Panc1 (cell line): ENCODE measurements around the gene TOMM5. TPM values are rescaled to one million over a fixed set of nuclear protein-coding genes. Genes with fewer than 3 reads are reported as not detected.
A peak's percentile ranks its signal among the peaks of the same experiment; 100 is the strongest.

Experiments used
- ATAC-seq: fragments of 200-7000 bp; cut with Tn5 transposase; 2 replicates; pipeline ENCODE4 v1.9.1; 2020; ENCODE audit warnings: mild to moderate bottlenecking, moderate library complexity
- Bru-seq: library from RNA; stranded (reverse); fragments of 400-500 nt; gene quantifications from one replicate; lab custom pipeline; 2021; lab: Mats Ljungman, UMichigan
- BruChase-seq, 2 experiments: library from RNA; stranded (reverse); fragments of 400-500 nt; gene quantifications; one replicate each; lab custom pipeline; 2021; lab: Mats Ljungman, UMichigan
- BruUV-seq: library from RNA; stranded (reverse); fragments of 400-500 nt; replicated peaks from 2 replicates; lab custom pipeline; 2021; lab: Mats Ljungman, UMichigan
- CTCF ChIA-PET: fragments of 300-600 bp; sonication (Branson Sonifier 250); formaldehyde crosslinking; loops from one replicate; lab custom pipeline; 2022; ENCODE audit warnings: antibody characterized with exemption; lab: Charles Lee
- POLR2A ChIA-PET: fragments of 300-600 bp; sonication (Branson Sonifier 250); formaldehyde crosslinking; loops from one replicate; lab custom pipeline; 2022; ENCODE audit warnings: antibody characterized with exemption; lab: Charles Lee
- DNase-seq: peaks from one replicate; pipeline ENCODE4 v3.0.0-alpha.2; 2010; ENCODE audit warnings: low read depth, low spot score
- H3K27ac ChIP-seq: 2 replicates; pipeline ENCODE4 v1.5.1; 2011; ENCODE audit warnings: mild to moderate bottlenecking, low read length, inconsistent platforms
- H3K27me3 ChIP-seq: fragments of 200-500 bp; sonication (Bioruptor generic); 2 replicates; pipeline ENCODE4 v1.6.0; 2014; ENCODE audit warnings: low read length, inconsistent platforms; ENCODE audit not compliant: control insufficient read depth, insufficient read depth
- H3K36me3 ChIP-seq: fragments of 200-500 bp; sonication (Bioruptor generic); 2 replicates; pipeline ENCODE4 v1.5.1; 2014; ENCODE audit warnings: inconsistent platforms, mild to moderate bottlenecking, low read length, moderate library complexity; ENCODE audit not compliant: control insufficient read depth, insufficient read depth
- H3K4me1 ChIP-seq: 2 replicates; pipeline ENCODE4 v1.5.1; 2011; ENCODE audit warnings: inconsistent platforms, mild to moderate bottlenecking, low read length, moderate library complexity; ENCODE audit not compliant: control insufficient read depth, insufficient read depth
- H3K4me3 ChIP-seq, 2 experiments: 2 replicates each; pipeline ENCODE4 v1.5.1; 2011 to 2012; ENCODE audit warnings: low read depth in 2 of 2, low read length in 2 of 2, mild to moderate bottlenecking in 2 of 2, inconsistent platforms in 1 of 2, moderate library complexity in 1 of 2
- H3K9me3 ChIP-seq: fragments of 200-500 bp; sonication (Bioruptor generic); 2 replicates; pipeline ENCODE4 v1.5.1; 2014; ENCODE audit warnings: low read depth, mild to moderate bottlenecking, inconsistent platforms, low read length, moderate library complexity; ENCODE audit not compliant: control insufficient read depth, insufficient read depth
- POLR2AphosphoS5 ChIP-seq: IDR thresholded peaks from 2 replicates; pipeline ENCODE4 v1.6.1; 2012; ENCODE audit warnings: mild to moderate bottlenecking, low read depth, low read length, moderate library complexity
- SIN3A ChIP-seq: IDR thresholded peaks from 2 replicates; pipeline ENCODE4 v1.6.1; 2012; ENCODE audit warnings: low read depth, mild to moderate bottlenecking, low read length, moderate library complexity, borderline replicate concordance; ENCODE audit not compliant: insufficient read depth
- TCF7L2 ChIP-seq: IDR thresholded peaks from 2 replicates; pipeline ENCODE4 v1.6.1; 2011; ENCODE audit warnings: mild to moderate bottlenecking, low read depth, low read length, inconsistent platforms
- in situ Hi-C: cut with HindIII; loops from 2 replicates; pipeline ENCODE4 v1.10.0; 2016; ENCODE audit warnings: low sequenced_read_pairs, low pct_unique_long_range_greater_than_20kb
- intact Hi-C: fragments of 100-400 bp; cut with micrococcal nuclease; formaldehyde crosslinking; loops from one replicate; pipeline ENCODE4 v1.10.0; 2022; ENCODE audit not compliant: unreplicated experiment
- long read RNA-seq: library from polyadenylated mRNA; unstranded; transcript quantifications from one replicate; pipeline ENCODE4 v2.0.0, GENCODE V29; 2021; ENCODE audit not compliant: unreplicated experiment
- polyA plus RNA-seq: library from polyadenylated mRNA; unstranded; fragments of >200 nt; gene quantifications from one replicate; pipeline ENCODE4 v1.2.1, GENCODE V29; 2012; ENCODE audit warnings: missing spikeins; ENCODE audit not compliant: insufficient read length
- total RNA-seq: library from RNA; stranded (reverse); gene quantifications from one replicate; pipeline ENCODE4 v1.2.1, GENCODE V29; 2021; ENCODE audit not compliant: unreplicated experiment
- TF ChIP-seq, protein P1 (sequence below), 2 experiments: IDR thresholded peaks; 2 replicates each; pipeline ENCODE4 v1.6.1; 2011 to 2012; ENCODE audit warnings: low read depth in 2 of 2, control low read depth in 1 of 2, low read length in 1 of 2, mild to moderate bottlenecking in 1 of 2, moderate library complexity in 1 of 2; ENCODE audit not compliant: insufficient read depth in 1 of 2
- TF ChIP-seq, protein P2 (sequence below): fragments of 450-650 bp; IDR thresholded peaks from 2 replicates; pipeline ENCODE4 v1.5.1; 2017; ENCODE audit warnings: mild to moderate bottlenecking

TOMM5 gene
- total RNA-seq = 333 TPM
- 307 TPM for polyA plus RNA-seq
- percentile 99 among the genes with signal in this experiment for Bru-seq, nascent RNA
- percentile 99 among the genes with signal in this experiment for BruChase-seq, experiment 1, labeled RNA remaining after a 2-hour chase
- percentile 99 among the genes with signal in this experiment for BruChase-seq, experiment 2, labeled RNA remaining after a 6-hour chase
- long read RNA-seq, transcript TOMM5-201 (2 exons, 751 nt) = major isoform, 336 of 351 reads
- long read RNA-seq, transcript TOMM5-202 (2 exons, 808 nt) = minor isoform, 13 of 351 reads
- long read RNA-seq, partial matches to known transcripts = 0 of 351 reads
- long read RNA-seq, other reads (novel, unspliced or antisense) = 0 of 351 reads

DNA sequence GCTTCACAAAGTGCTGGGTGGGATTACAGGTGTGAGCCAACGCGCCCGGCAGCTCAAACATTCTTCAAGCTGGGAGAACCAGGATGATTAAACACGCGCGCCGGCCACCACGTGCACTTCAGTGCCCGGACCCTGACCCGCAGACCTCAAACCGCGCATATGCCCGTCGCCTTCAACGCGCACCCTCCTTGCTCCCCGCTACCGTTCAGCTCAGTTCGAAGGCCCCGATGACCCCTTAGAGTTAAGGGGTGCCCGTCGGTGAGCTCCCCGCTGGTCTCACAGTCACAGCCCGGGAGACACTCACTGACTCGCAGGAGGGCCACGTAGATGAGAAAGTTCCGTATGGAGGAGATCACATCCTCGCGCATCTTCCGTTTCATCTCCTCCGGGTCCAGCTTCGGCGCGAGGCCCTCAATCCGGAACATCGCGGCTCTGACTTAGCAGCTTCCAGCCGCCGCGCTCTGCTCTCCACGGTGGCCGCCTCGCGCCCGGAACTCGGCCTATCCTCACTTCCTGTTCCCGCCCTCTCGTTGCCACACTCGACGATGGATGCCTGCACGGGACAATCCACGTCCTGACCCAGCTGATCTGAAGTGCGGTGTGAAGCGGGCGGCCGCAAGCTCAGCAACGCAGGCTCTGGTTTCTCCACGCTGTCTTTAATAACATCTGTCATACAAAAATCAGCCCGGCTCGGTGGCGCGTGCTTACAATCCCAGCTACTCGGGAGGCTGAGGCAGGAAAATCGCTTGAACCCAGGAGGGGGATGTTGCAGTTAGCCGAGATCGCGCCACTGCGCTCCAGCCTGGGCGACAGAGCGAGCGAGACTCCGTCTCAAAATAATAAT is at the start of gene TOMM5:
Gene TOMM5, minus strand, starts transcription at position 490 of the 844 bp plus-strand sequence. Its CDS starts 65 bp downstream, at position 425.
- in situ Hi-C loops (no loop called here), intact Hi-C loops (loop anchor here (5.0 kb wide), 1 partner anchor 155 kb away; no protein-coding TSS in a partner anchor)
- H3K27me3 ChIP-seq = peaks cover 17% of the 10 kb centered on the region
- H3K4me3 ChIP-seq = peak within 1 kb of the TSS; percentile 74 to 95
- peaks cover 20% of the 10 kb centered on the region for H3K36me3 ChIP-seq
- peak within 1 kb of the TSS; percentile 94 for H3K27ac ChIP-seq
- H3K4me1 ChIP-seq = peaks cover 26% of the 10 kb centered on the region
- DNase-seq (peak; percentile 92), ATAC-seq (peak; percentile 97)
- H3K9me3 ChIP-seq = no peaks in the 10 kb centered on the region
- CTCF ChIA-PET = interaction anchor here (0.7 kb wide), 2 partner anchors 22 to 200 kb away, joined by 3 to 4 read pairs; no protein-coding TSS in a partner anchor
- BruUV-seq = TSS peak; percentile 79
- POLR2A ChIA-PET = interaction anchor here (0.7 to 2.5 kb wide), 5 partner anchors 13 to 580 kb away, joined by 3 to 7 read pairs (median 3); no protein-coding TSS in a partner anchor
- no peak for TF ChIP-seq SIN3A
- TF ChIP-seq, protein P1, sequence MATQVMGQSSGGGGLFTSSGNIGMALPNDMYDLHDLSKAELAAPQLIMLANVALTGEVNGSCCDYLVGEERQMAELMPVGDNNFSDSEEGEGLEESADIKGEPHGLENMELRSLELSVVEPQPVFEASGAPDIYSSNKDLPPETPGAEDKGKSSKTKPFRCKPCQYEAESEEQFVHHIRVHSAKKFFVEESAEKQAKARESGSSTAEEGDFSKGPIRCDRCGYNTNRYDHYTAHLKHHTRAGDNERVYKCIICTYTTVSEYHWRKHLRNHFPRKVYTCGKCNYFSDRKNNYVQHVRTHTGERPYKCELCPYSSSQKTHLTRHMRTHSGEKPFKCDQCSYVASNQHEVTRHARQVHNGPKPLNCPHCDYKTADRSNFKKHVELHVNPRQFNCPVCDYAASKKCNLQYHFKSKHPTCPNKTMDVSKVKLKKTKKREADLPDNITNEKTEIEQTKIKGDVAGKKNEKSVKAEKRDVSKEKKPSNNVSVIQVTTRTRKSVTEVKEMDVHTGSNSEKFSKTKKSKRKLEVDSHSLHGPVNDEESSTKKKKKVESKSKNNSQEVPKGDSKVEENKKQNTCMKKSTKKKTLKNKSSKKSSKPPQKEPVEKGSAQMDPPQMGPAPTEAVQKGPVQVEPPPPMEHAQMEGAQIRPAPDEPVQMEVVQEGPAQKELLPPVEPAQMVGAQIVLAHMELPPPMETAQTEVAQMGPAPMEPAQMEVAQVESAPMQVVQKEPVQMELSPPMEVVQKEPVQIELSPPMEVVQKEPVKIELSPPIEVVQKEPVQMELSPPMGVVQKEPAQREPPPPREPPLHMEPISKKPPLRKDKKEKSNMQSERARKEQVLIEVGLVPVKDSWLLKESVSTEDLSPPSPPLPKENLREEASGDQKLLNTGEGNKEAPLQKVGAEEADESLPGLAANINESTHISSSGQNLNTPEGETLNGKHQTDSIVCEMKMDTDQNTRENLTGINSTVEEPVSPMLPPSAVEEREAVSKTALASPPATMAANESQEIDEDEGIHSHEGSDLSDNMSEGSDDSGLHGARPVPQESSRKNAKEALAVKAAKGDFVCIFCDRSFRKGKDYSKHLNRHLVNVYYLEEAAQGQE (IDR thresholded peaks at IDR 0.05; ENCODE audit: insufficient read depth in 1 of 2, low read depth in 2 of 2, low read length in 1 of 2) = no peak
- TF ChIP-seq, protein P2, sequence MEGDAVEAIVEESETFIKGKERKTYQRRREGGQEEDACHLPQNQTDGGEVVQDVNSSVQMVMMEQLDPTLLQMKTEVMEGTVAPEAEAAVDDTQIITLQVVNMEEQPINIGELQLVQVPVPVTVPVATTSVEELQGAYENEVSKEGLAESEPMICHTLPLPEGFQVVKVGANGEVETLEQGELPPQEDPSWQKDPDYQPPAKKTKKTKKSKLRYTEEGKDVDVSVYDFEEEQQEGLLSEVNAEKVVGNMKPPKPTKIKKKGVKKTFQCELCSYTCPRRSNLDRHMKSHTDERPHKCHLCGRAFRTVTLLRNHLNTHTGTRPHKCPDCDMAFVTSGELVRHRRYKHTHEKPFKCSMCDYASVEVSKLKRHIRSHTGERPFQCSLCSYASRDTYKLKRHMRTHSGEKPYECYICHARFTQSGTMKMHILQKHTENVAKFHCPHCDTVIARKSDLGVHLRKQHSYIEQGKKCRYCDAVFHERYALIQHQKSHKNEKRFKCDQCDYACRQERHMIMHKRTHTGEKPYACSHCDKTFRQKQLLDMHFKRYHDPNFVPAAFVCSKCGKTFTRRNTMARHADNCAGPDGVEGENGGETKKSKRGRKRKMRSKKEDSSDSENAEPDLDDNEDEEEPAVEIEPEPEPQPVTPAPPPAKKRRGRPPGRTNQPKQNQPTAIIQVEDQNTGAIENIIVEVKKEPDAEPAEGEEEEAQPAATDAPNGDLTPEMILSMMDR = no peak
- no peak for TF ChIP-seq POLR2AphosphoS5
- TF ChIP-seq TCF7L2 = no peak; the same call in 1 of the 2 replicates

DNA sequence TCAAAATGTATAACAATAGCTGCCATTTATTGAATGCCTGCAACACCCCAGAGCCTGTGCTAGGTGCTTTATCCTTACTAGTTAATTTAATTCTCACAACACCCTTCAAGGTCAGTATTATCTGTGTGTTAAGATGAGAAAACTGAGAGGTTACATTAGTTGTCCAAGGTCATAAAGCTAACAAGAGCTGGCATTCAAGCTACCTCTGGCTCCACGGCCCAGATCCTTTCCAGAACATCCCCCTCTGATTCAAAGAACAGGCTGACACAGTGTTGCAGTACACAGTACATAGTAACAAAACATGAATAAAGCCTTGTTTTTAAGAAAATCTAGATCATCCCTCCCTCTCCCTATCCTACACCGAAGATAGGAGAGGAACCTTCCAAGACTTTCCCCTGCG is 48.9 kb upstream of the TOMM5 start:
- in situ Hi-C loops (no loop called here), intact Hi-C loops (no loop called here)
- TF ChIP-seq, protein P1 (IDR thresholded peaks at IDR 0.05; ENCODE audit: insufficient read depth in 1 of 2, low read depth in 2 of 2, low read length in 1 of 2) = no peak
- no peak for TF ChIP-seq SIN3A
- no peak for TF ChIP-seq TCF7L2
- TF ChIP-seq, protein P2 = no peak
- no peak for TF ChIP-seq POLR2AphosphoS5
- BruUV-seq = no TSS peak
- POLR2A ChIA-PET = no interaction called here
- no peaks in the 10 kb centered on the region for H3K36me3 ChIP-seq
- DNase-seq (no peak), ATAC-seq (no peak)
- no peaks in the 10 kb centered on the region for H3K4me1 ChIP-seq
- H3K4me3 ChIP-seq = no peak overlapping the region
- peaks cover 55% of the 10 kb centered on the region for H3K27me3 ChIP-seq
- CTCF ChIA-PET = interaction anchor here (0.6 kb wide), 1 partner anchor 57 kb away, joined by 3 read pairs; no protein-coding TSS in a partner anchor
- no peaks in the 10 kb centered on the region for H3K9me3 ChIP-seq
- no peak overlapping the region for H3K27ac ChIP-seq
